BJ (cell line): Measurements from ENCODE around the gene HNMT. TPM values are rescaled to one million over a fixed set of nuclear protein-coding genes. Genes with fewer than 3 reads are reported as not detected.
"Not testable (repeated sequence)": the region's sequence is repeated elsewhere in the genome, so short reads cannot be mapped to it uniquely, and the experiment has no call there.

ENCODE experiments used
- CTCF ChIA-PET: fragments of 350-600 bp; formaldehyde crosslinking; extraction: SDS; loops from one replicate; lab custom pipeline; 2021; ENCODE audit warnings: antibody characterized with exemption, inconsistent platforms; lab: Yijun Ruan, JAX
- POLR2A ChIA-PET: fragments of 300-600 bp; sonication (Branson Sonifier 250); formaldehyde crosslinking; extraction: SDS; loops from one replicate; lab custom pipeline; 2021; ENCODE audit warnings: antibody characterized with exemption; lab: Charles Lee
- DNase-seq: peaks from one replicate; pipeline ENCODE4 v3.0.0-alpha.2; 2011; ENCODE audit warnings: low read depth
- H3K27me3 ChIP-seq: 2 replicates; pipeline ENCODE4 v1.6.0; 2011; ENCODE audit warnings: low read length; ENCODE audit not compliant: control insufficient read depth, insufficient read depth
- H3K36me3 ChIP-seq: 2 replicates; pipeline ENCODE4 v1.5.1; 2011; ENCODE audit warnings: low read length; ENCODE audit not compliant: control insufficient read depth, insufficient read depth
- H3K4me3 ChIP-seq: 2 replicates; pipeline ENCODE4 v1.5.1; 2011; ENCODE audit warnings: low read depth, mild to moderate bottlenecking, control low read depth, low read length
- polyA plus RNA-seq: library from polyadenylated mRNA; depleted of rRNA; stranded (reverse); fragments of >200 nt; gene quantifications from 2 replicates; pipeline ENCODE4 v1.2.3, GENCODE V29; 2011
- TF ChIP-seq, protein P1 (sequence below): IDR thresholded peaks from 2 replicates; pipeline ENCODE4 v1.5.1; 2011; ENCODE audit warnings: low read depth, mild to moderate bottlenecking, control low read depth, inconsistent platforms, low read length, moderate library complexity; ENCODE audit not compliant: insufficient read depth

Gene HNMT
- polyA plus RNA-seq, 1 experiment: 7.7 TPM

DNA sequence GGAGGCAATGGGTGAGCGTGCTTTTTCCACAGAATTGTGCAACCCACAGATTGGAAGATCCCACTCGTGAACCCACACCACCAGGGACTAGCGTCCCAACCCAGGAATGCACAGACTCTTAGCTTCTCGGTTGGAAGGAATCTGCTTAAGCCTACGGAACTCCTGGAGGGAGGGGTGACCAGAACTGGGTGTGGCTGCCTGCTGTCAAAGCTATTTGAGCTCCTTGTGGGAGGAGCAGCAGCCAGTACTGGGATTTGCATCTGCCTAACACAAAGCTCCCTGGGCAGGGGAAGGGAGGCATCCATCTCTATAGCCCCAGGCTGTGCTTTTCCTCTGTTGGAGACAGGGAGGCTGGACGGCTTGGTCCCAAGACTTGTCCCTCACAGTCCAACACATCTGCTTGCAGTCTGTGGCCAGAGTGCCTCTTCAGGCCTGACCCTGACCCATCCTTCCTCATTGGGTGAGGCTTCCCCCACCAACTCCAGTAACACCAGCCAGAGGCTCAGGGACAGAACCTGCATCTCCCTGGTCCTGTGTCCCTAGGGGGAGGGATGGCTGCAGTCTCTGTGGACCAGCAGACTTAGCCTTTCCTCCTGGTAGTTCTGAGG lies 27.9 kb downstream of the HNMT start:
- DNase-seq: no peak
- Histone ChIP-seq H3K36me3 (no peaks in the 10 kb centered on the region; the same call in 1 of the 2 replicates), H3K4me3 (no peak overlapping the region), H3K27me3 (no peaks in the 10 kb centered on the region)
- CTCF ChIA-PET: no interaction called here
- TF ChIP-seq, protein P1, sequence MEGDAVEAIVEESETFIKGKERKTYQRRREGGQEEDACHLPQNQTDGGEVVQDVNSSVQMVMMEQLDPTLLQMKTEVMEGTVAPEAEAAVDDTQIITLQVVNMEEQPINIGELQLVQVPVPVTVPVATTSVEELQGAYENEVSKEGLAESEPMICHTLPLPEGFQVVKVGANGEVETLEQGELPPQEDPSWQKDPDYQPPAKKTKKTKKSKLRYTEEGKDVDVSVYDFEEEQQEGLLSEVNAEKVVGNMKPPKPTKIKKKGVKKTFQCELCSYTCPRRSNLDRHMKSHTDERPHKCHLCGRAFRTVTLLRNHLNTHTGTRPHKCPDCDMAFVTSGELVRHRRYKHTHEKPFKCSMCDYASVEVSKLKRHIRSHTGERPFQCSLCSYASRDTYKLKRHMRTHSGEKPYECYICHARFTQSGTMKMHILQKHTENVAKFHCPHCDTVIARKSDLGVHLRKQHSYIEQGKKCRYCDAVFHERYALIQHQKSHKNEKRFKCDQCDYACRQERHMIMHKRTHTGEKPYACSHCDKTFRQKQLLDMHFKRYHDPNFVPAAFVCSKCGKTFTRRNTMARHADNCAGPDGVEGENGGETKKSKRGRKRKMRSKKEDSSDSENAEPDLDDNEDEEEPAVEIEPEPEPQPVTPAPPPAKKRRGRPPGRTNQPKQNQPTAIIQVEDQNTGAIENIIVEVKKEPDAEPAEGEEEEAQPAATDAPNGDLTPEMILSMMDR: no peak
- POLR2A ChIA-PET: no interaction called here

DNA sequence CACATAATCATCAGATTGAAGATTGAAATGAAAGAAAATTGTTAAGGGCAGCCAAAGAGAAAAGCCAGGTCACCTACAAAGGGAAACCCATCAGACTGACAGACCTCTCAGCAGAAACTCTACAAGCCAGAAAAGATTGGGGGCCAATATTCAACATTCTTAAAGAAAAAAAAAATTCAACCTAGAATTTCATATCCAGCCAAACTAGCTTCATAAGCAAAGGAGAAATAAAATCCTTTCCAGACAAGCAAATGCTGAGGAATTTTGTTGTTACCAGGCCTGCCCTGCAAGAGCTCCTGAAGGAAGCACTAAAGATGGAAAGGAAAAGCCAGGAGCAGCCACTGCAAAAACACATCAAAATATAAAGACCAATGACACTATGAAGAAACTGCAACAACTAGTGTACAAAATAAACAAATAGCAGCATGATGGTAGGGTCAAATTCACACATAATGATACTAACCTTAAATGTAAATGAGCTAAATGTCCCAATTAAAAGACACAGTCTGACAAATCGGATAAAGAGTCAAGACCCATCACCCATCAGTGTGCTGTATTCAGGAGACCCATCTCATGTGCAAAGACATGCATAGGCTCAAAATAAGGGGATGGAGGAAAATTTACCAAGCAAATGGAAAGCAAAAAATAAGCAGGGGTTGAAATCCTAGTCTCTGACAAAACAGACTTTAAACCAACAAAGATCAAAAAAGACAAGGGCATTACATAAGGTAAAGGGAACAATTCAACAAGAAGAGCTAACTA lies 29.6 kb downstream of the HNMT start:
- DNase-seq, H3K4me3 ChIP-seq, CTCF ChIA-PET, H3K36me3 ChIP-seq, POLR2A ChIA-PET, H3K27me3 ChIP-seq: not testable (repeated sequence)

DNA sequence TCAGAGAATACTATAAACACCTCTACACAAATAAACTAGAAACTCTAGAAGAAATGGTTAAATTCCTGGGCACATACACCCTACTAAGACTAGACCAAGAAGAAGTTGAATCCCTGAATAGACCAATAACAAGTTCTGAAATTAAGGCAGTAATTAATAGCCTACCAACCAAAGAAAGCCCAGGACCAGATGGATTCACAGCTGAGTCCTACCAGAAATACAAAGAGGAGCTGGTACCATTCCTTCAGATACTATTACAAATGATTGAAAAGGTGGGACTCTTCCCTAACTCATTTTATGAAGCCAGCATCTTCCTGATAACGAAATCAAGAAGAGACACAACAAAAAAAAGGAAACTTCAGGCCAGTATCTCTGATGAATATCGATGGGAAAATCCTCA lies 31.1 kb downstream of the HNMT start:
- H3K4me3 ChIP-seq, CTCF ChIA-PET, H3K36me3 ChIP-seq, H3K27me3 ChIP-seq, POLR2A ChIA-PET, DNase-seq: not testable (repeated sequence)

- DNase-seq, CTCF ChIA-PET, POLR2A ChIA-PET, H3K4me3 ChIP-seq, H3K27me3 ChIP-seq, H3K36me3 ChIP-seq: not testable (repeated sequence)
These were observed 31.9 kb downstream of the HNMT start for GRCh38 chr2:137996158-137996557.

DNA sequence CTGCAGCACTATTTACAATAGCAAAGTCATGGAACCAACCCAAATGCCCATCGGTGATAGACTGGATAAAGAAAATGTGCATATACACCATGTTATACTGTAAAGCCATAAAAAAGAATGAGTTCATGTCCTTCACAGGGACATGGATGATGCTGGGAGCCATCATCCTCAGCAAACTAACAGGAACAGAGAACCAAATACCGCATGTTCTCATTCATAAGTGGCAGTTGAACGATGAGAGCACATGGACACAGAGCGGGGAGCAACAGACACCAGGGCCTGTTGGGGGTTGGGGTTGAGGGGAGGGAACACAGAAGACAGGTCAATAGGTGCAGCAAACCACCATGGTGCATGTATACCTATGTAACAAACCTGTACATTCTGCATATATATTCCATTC lies 33.5 kb downstream of the HNMT start:
- TF ChIP-seq, protein P1: no peak
- H3K36me3 ChIP-seq: no peaks in the 10 kb centered on the region
- no peaks in the 10 kb centered on the region for H3K27me3 ChIP-seq
- ChIA-PET CTCF (no interaction called here), POLR2A (no interaction called here)
- no peak overlapping the region for H3K4me3 ChIP-seq
- no peak for DNase-seq

DNA sequence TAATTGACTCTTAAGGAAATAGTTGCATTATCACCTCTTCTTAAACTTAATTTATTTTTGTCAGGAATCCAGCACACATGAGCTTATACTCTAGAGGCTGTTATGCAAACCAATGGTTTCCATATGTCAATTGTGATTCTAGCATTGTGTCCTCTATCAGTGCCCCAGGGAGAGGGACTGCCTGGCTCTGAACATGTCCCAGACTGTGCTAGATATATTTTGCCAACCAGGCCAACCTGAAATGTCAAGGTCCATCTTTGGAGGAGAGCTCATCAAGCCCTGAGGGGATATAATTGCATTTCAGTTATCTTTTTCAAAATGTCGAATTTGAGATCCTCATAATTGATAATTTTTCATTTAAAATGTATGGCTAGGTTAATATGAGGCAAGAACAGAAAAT lies 34.2 kb downstream of the HNMT start:
- CTCF ChIA-PET: no interaction called here
- no peak for DNase-seq
- no peaks in the 10 kb centered on the region for H3K36me3 ChIP-seq
- no peaks in the 10 kb centered on the region for H3K27me3 ChIP-seq
- TF ChIP-seq, protein P1: no peak
- POLR2A ChIA-PET: no interaction called here
- no peak overlapping the region for H3K4me3 ChIP-seq

GRCh38 chr2:137999273-137999672 lies 35.0 kb downstream of the HNMT start:
- Histone ChIP-seq H3K27me3 (no peaks in the 10 kb centered on the region), H3K36me3 (no peaks in the 10 kb centered on the region), H3K4me3 (no peak overlapping the region)
- POLR2A ChIA-PET: no interaction called here
- DNase-seq: no peak
- TF ChIP-seq, protein P1: no peak
- CTCF ChIA-PET: no interaction called here
